HG03060 (cell line): ENCODE data around the gene DNAH9.

Experiments
- ATAC-seq: cut with Tn5 transposase; IDR thresholded peaks from one replicate; pipeline ENCODE4 v1.9.1; 2021; ENCODE audit warnings: low read depth, moderate number of reproducible peaks; ENCODE audit not compliant: unreplicated experiment

DNAH9 gene

DNA sequence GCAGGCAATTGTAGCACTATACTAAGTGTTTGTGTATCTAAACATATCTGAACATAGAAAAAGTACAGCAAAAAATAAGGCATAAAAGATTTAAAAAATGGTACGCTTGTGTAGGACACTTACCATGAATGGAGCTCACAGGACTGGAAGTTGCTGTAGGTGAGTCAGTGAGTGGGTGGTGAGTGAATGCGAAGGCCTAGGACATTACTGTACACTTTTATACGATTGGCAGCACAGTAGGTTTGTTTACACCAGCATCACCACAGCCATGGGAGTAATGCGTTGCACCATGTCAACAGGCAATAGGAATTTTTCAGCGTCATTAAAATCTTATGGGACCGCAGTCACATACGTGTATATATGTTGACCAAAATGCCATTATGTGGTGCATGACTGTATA lies 45.6 kb downstream of the DNAH9 start:
- no peak for ATAC-seq

DNA sequence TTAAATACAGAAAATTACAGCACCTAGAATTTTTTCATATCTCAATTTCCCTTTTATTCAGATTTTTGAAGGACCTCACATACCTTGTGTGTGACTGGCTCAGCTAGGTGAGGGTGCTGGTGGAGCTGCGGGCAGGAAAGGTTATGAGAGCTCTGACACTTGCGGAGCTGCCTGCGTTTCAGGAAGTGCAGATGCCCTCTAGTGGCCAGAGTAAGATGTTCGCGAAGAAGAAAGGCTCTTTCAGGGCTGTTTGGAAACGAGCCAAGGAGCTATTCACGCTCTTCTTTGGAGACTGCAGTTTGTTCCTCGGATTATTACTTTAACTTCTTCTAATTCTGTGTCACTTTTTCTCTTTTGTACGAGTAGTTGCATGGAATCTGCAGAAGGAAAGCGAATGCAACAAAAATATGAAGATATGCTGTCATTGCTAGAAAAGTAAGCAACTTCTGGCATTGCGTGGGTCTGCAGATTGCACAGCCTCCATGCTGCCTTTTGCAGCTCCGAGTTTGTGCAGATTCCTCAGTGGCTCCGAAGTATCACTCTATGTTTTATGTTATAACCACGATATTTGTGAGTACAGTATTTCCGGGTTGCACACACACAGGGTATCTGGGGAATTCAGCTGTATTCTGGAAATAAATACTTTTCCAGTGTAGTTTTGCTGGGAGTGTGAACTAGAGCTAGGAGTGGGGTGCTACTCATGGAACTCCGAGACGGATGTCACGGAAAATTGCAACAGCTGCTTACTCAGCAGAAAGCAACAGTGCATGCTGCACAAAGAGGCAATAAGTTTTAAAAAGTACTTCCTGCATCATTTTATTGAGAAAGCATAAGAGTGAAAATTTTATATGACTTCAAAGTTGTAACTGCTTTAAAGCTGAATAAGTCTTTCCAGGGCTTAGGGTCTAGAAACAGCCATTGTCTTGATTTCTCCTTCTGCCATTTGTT lies 46.3 kb downstream of the DNAH9 start:
- no peak for ATAC-seq

DNA sequence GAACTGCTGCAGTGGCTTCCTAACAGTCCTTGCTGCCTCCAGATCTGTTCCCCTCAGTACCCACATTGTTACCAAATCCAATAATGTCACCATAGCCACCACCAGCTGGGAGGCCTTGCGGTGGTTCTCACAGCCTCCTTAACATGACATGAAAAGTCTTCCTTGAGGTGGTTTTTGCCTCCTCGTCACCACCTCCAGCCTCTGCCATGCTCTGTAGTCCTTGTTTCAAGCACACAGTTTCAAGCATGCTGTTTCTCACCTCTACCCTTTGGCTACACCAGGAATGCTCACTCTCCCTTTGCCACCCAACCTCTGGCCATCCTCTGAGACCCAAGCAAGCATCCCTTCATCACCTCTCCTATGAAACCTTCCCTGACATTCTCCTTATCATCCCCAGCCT lies 47.2 kb downstream of the DNAH9 start:
- ATAC-seq = no peak

DNA sequence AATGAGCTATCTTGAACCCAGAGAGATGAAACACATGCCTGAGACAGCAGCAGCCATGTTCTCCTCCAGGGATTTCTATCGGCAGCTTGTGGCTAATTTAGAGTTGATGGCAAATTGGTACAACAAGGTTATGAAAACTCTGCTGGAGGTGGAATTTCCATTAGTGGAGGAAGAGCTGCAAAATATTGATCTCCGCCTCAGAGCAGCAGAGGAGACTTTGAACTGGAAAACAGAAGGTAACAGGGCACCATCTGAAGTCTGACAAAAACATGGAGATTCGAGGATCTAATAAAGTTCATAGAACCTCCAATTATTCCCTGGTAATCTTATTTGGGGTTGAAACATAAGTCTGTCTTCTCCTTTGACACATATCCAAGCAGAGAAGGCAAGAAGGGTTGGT lies 52.8 kb downstream of the DNAH9 start:
- ATAC-seq = no peak

DNA sequence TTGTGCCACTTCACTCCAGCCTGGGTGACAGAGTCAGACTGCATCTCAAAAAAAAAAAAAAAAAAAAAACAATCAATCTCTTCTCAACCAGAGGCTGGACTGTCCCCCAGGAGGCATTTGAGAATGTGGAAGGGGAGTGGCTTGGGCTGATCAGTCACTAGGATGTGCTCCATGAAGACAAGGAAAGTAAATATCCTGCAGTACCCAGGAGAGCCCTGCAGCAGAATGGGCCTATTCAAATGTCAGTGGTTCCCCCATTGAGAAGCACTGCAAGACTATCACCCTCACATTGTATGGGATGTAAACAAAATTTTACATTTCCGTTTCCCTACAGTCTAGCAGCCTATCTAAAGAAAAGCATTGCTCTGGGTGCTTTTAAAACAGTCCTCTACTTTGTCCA lies 70.3 kb downstream of the DNAH9 start:
- ATAC-seq = no peak

DNA sequence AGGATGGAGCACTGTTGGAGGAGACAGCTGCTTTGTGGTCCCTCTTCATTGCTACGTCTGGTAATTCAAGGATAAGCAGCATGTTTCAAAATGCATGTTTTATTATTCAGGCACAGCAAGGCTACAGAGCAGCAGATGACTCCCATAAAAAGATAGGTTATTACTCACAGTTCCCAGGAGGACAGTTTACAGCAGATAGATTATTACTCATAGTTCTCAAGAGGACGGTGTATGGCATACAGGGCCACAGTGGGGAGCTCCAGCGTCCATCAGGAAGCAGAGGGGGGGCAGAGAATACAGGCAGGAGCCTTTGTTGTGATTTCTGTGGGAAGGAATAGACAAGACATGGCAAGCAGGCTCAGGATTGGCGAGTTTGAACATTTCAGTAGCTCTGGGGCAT lies 72.9 kb downstream of the DNAH9 start:
- ATAC-seq = no peak

DNA sequence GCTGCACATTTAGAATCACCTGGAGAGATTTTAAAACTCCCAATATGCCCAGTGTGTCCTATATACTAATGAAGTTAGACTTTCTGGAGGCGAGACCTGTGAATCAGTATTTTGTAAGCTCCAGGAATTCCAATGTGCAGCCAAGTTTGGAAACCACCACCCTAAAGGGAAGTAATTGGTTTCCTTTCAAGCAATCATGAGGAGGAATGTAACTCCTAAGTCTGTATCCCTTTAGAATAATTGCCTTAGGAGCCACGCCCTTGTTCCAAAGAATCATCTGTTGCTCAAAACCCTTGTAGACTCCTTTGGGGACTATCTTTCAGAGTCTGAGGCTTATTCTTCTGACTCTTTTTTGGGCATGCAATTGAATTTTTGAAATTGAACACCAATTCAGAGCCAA lies 84.4 kb downstream of the DNAH9 start:
- no peak for ATAC-seq

DNA sequence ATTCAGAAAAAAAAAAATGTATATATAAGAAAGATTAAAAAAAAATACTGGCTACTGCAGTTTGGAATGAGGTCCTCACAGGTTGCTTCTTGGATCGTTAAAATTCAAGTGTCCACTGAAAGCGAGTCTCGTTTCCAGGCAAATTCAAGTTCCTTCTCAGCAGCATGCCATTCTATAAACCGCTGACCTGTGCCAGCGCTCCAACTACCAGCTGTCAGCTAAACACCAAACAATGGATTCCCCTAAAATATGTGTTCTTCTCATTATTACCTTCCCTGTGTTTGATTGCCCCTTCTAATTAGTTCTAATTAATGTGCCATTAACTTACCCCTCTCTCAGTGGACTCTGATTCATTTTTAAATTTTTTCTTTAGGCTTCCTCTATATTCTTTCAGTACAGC lies 92.4 kb downstream of the DNAH9 start:
- no peak for ATAC-seq

DNA sequence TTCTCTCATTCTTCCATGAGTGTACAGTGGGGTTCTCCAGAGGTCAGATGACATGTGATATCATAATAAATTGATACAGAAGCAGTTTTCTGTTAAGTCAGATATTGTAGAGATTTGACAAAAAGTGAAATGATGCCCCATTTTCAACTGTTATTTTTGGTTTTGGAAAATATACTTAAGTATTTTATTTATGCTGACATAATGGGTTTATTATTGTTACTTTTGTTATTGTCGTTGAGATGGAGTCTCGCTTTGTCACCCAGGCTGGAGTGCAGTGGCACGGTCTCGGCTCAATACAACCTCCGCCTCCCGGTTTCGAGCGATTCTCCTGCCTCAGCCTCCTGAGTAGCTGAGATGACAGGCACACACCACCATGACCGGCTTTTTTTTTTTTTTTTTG lies 94.4 kb downstream of the DNAH9 start:
- ATAC-seq = no peak

DNA sequence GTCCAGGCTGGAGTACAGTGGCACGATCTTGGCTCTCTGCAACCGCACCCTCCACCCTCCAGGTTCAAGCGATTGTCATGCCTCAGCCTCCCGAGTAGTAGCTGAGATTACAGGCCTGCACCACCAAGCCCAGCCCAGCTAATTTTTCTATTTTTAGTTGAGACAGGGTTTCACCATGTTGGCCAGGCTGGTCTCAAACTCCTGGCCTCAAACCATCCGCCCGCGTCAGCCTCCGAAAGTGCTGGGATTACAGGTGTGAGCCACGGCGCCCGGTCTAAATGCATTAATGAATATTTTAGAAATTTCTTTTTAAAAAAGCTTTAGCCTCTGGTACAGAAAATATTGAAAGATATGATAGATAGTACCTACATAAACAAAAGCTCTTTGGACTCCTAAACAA lies 95.0 kb downstream of the DNAH9 start:
- no peak for ATAC-seq

DNA sequence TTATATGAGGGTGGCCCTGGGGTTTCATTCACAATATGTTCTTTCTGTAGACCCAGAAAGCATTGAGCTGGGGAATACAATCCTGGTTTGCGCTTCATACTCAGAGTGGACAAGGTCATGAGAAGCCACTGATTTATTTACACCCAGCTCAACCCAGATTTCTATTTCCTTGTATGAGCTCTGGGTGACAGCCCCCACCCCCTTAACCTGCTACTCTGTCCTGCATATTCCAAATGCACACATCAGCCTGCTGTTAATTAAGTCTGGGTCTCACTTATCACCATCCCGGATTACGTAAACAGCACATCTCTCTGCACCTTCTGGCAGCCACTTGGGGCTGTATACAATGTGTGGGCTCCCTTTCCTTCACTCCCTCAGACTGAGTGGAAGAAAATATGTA lies 102.4 kb downstream of the DNAH9 start:
- no peak for ATAC-seq

DNA sequence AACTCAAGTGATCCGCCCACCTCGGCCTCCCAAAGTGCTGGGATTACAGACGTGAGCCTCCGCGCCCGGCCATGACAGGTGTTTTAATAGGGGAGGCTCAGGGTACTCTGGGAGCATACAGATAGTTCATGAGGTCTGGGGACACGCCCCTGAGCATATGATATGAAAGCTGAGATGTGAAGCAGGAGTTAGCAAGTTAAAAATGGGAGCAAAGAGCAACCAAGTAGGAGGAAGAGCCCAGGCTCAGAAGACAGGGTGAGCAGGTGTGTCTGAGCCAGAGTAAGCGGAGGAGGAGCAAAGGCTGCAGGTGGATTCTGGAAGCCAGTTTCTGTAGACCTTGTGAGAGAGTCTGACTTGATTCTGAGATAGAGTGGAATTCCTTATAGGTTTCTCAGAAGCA lies 103.6 kb downstream of the DNAH9 start:
- no peak for ATAC-seq

DNA sequence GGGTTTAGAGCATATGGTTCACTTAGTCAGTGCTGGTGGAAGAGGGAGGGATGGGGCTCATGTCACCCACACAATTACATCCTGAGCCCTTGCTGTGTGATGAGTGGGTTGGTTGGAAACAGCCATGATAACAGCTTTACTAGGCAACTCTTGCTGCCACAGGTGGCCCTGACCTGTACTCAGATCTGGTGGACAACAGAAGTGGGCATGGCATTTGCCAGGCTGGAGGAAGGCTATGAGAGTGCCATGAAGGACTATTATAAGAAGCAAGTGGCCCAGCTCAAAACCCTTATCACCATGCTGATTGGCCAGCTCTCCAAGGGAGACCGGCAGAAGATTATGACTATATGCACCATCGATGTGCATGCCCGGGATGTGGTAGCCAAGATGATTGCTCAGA lies 105.8 kb downstream of the DNAH9 start:
- ATAC-seq = no peak

DNA sequence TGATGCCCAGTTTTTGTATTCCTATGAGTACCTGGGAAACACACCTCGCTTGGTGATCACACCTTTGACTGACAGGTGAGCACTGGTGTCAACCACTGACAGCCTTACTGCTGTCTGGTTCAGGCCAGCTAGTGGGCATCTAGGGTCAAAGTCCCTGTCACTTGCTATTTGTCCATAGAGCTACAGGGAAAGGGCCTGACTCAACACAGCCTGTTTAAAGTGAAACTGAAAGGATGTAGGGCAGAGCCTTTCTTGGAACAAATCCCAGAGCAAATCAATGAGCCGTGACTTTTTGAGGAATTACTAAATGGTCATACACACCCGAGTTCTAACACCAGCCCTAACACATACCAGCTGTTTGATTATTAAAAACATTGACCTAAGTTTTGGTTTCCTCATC lies 106.8 kb downstream of the DNAH9 start:
- ATAC-seq = no peak

DNA sequence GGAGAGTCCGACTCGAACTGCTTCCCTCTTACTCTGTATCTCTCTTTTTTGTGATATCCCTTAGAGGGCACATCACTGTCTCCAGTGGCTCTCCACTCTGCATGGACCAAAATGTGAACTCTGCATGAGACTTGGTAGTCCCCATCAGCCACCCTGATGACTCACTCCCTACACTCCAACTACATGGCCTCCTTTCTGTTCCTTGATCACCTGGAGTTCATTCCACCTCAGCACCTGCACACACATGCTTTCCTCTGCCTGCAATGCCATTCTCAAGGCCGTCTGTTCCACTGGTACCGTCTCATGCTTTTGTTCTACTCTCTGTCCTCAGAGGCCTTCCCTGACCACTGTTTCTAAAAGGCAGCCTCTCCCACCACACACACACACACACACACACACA lies 109.3 kb downstream of the DNAH9 start:
- ATAC-seq = no peak

DNA sequence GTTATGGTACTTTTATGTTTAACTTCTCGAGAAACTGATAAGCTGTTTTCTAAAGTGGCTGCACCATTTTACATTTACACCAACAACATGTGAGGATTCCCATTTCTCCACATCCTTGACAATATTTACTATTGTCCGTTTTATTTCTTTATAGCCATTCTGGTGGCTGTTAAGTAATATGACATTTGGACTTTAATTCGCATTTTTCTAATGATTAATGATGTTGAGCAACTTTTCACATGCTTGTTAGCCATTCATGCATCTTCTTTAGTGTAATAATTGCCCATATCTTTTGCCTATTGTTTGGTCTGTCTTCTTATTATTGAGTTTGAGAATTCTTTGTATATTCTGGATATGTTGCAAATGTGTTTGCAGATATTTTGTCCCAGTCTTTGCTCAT lies 114.2 kb downstream of the DNAH9 start:
- no peak for ATAC-seq

DNA sequence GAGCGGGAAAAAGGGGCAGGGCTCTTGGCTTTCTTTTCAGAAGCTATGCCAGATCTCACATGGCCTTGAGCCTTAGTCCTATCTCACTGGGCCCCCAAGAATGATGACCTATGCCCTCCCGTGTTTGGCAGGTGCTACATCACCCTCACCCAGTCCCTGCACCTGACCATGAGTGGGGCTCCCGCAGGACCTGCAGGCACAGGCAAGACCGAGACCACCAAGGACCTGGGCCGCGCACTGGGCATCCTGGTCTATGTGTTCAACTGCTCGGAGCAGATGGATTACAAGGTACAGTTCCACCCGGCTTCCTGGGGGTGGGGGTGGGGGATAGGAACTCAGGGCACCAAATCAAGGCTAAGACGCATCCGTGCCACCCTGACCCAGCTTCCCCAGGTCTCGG lies 120.9 kb downstream of the DNAH9 start:
- no peak for ATAC-seq

DNA sequence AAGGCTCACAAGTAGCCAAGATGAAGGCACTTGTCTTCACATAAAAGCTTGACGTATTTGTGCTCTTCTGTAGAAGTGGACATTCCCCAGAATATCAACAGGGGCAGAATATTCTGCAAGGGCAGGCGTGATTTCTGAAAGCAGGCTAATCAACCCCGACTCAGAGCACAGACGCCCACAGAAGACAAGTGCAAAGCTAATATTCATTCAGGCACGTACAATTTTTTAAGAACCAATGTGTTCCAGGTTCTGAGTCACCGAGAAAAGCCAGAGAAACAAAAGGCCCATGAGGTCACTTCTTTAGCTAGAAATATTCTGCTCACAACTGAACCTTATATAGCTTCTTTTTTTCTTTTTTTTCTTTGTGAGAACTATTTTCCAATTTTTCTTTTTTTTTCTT lies 121.6 kb downstream of the DNAH9 start:
- ATAC-seq = no peak

DNA sequence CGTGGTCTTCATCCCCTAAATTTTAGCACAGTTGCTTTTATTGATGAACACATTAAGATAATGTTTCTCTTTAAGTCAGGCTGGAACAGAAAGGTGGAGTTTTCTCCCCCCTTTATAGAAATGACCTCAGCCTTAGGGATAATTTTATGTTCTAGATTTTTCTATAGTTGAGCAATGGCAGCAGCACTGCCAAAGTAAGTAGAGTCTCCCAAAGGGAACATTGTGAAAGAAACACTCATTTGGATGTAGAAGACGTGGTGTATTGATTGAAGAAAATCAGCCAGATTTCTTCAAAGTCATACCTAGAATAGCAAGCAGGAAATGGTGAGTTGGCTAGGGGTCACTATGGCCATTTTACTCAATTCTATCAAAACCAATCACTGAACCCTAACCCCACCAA lies 122.5 kb downstream of the DNAH9 start:
- ATAC-seq = no peak

DNA sequence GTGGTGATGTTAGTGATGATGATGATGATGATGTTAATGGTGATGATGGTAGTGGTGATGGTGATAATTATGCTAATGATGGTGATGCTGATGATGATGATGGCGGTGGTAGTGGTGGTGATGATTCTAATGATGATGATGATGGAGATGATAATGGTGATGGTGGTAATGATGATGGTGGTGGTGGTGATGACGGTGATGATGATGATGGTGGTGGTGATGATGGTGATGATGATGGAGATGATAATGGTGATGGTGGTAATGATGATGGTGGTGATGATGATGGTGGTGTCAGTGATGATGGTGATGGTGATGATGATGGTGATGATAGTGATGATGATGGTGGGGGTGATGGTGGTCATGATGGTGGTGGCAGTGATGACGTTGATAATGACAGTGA lies 132.5 kb downstream of the DNAH9 start:
- ATAC-seq = no peak

DNA sequence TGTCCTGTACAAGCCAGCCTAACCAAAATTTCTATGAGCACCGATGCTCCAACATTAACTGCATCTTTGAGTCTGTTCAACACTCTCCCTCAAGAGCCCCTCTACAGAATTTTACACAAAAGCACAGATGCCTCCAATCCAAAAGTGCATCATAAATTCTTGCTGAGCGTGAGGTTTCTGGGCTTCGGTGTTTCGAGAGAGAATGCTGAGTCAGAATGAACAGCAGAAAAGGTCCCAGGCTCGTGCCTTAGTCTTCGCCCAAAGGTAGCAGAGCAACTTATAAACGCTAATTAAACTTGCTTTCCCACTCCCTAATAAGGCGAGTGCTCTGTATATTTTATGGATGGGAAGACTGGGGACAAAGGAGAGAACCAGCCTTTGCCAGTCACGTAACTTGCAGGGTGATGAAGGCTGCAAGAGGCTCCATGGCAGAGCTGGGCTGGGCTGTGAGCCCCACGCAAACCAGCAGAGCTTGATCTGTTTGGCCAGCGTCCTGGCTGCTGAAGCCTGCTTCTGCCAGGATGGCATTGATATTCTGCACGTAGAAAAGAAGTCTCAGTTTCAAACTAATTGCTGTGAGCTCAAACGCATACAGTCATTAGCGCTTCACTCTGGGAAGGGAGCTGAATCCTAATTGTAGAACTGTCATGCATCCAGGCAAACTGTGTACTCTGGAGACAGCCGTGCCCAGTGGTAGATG lies 138.5 kb downstream of the DNAH9 start:
- ATAC-seq = no peak

DNA sequence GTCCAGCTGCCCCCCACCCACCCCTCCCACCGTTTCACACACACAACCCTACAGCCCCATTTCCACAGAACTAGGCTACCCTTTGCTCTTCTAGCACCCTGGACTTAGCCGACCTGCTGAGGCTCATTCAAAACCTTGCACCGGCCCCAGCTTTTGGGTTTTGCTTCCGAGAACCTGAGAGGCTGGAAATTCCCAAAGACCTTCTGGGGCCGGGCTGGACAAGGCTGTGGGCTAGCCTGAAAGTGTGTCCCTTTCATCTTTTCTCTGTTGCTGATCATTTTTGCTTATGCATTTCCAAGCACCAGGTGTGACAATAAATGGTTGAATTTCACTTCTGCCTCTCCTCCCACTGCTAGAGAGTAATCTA lies 139.0 kb downstream of the DNAH9 start:
- ATAC-seq = no peak
